H1 (cell line): ENCODE data around the gene TLCD5. TPM values are rescaled to one million over a fixed set of nuclear protein-coding genes. Genes with fewer than 3 reads are reported as not detected.
A peak's percentile ranks its signal among the peaks of the same experiment; 100 is the strongest.

Experiments used
- CBX5 ChIP-seq: fragments of 300-800, 300-1000 bp; sonication (generic); IDR thresholded peaks from 2 replicates; pipeline ENCODE4 v1.7.1; 2016; ENCODE audit warnings: antibody characterized with exemption, low read length, low read depth
- E2F6 ChIP-seq: IDR thresholded peaks from 2 replicates; pipeline ENCODE4 v1.6.1; 2012; ENCODE audit warnings: inconsistent platforms
- EGR1 ChIP-seq: IDR thresholded peaks from 2 replicates; pipeline ENCODE4 v1.6.1; 2011; ENCODE audit warnings: low read depth, low read length, borderline replicate concordance
- GTF2F1 ChIP-seq: IDR thresholded peaks from 2 replicates; pipeline ENCODE4 v1.6.1; 2012; ENCODE audit warnings: low read depth, low read length, improper control_type of control experiment, borderline replicate concordance
- HDAC6 ChIP-seq: IDR thresholded peaks from one replicate; pipeline ENCODE4 v1.7.1; 2012; ENCODE audit warnings: low read depth, mild to moderate bottlenecking, inconsistent platforms, low read length, moderate library complexity
- KDM4A ChIP-seq: IDR thresholded peaks from one replicate; pipeline ENCODE4 v1.7.1; 2012; ENCODE audit warnings: low read depth, mild to moderate bottlenecking, moderate library complexity, low read length, inconsistent platforms; ENCODE audit not compliant: severe bottlenecking
- KDM5A ChIP-seq: fragments of 200-600 bp; IDR thresholded peaks from 2 replicates; pipeline ENCODE4 v1.7.1; 2012; ENCODE audit warnings: mild to moderate bottlenecking, low read length, inconsistent platforms, mixed read lengths
- MAFK ChIP-seq: IDR thresholded peaks from 2 replicates; pipeline ENCODE4 v1.6.1; 2012; ENCODE audit warnings: low read depth, mild to moderate bottlenecking, improper control_type of control experiment, low read length
- PHF8 ChIP-seq: fragments of 200-600 bp; sonication (generic); conservative IDR thresholded peaks from 2 replicates; pipeline ENCODE4 v1.7.1; 2012; ENCODE audit warnings: low read depth, mild to moderate bottlenecking, inconsistent platforms, low read length, moderate library complexity
- POLR2AphosphoS5 ChIP-seq: IDR thresholded peaks from 2 replicates; pipeline ENCODE4 v1.6.1; 2011; ENCODE audit warnings: low read depth, low read length
- RAD21 ChIP-seq, 2 experiments: IDR thresholded peaks in 1 of 2; conservative IDR thresholded peaks in 1 of 2; 2 replicates each; pipeline ENCODE4 v1.6.1; 2011; ENCODE audit warnings: low read depth in 2 of 2, low read length in 2 of 2, improper control_type of control experiment in 1 of 2, inconsistent platforms in 1 of 2, mild to moderate bottlenecking in 1 of 2, moderate library complexity in 1 of 2
- RBBP5 ChIP-seq: IDR thresholded peaks from 2 replicates; pipeline ENCODE4 v1.7.1; 2012; ENCODE audit warnings: low read depth, mild to moderate bottlenecking, inconsistent platforms, low read length, moderate library complexity, borderline replicate concordance
- RNF2 ChIP-seq: fragments of 200-900, 300-1000 bp; sonication (generic); IDR thresholded peaks from 2 replicates; pipeline ENCODE4 v1.7.1; 2016; ENCODE audit warnings: borderline replicate concordance, low read depth, mild to moderate bottlenecking, antibody characterized with exemption, low read length; ENCODE audit not compliant: poor library complexity, severe bottlenecking; ENCODE audit errors: missing control alignments
- SIN3A ChIP-seq, 2 experiments: IDR thresholded peaks in 1 of 2; conservative IDR thresholded peaks in 1 of 2; 2 replicates each; pipeline ENCODE4 v1.6.1; 2011 to 2012; ENCODE audit warnings: low read length in 2 of 2, improper control_type of control experiment in 1 of 2, low read depth in 1 of 2, mild to moderate bottlenecking in 1 of 2
- SIX5 ChIP-seq: IDR thresholded peaks from 2 replicates; pipeline ENCODE4 v1.6.1; 2011; ENCODE audit warnings: mild to moderate bottlenecking, low read depth, low read length
- SP1 ChIP-seq: IDR thresholded peaks from 2 replicates; pipeline ENCODE4 v1.6.1; 2011; ENCODE audit warnings: low read depth, low read length
- TAF1 ChIP-seq: IDR thresholded peaks from 2 replicates; pipeline ENCODE4 v1.6.1; 2011; ENCODE audit warnings: mild to moderate bottlenecking, low read depth, low read length
- TCF12 ChIP-seq: IDR thresholded peaks from 2 replicates; pipeline ENCODE4 v1.6.1; 2011; ENCODE audit warnings: low read depth, mild to moderate bottlenecking, low read length
- USF2 ChIP-seq: IDR thresholded peaks from 2 replicates; pipeline ENCODE4 v1.6.1; 2011; ENCODE audit warnings: low read length, improper control_type of control experiment
- ZNF274 ChIP-seq: IDR thresholded peaks from 2 replicates; pipeline ENCODE4 v1.7.0; 2012; ENCODE audit warnings: low read length, borderline replicate concordance; ENCODE audit errors: extremely low read depth
- polyA plus RNA-seq, 7 experiments: library from polyadenylated mRNA; depleted of rRNA in 3 of 7; stranded (reverse) in 5 of 7; unstranded in 2 of 7; fragments of >200 nt in 5 of 7; fragments of 200-250 nt in 2 of 7; gene quantifications; 1 replicate in 5 of 7; 2 replicates in 1 of 7; 4 replicates in 1 of 7; pipeline versions ENCODE4 v1.2.1 to v1.2.3, GENCODE V29; 2011 to 2013; ENCODE audit warnings: missing spikeins in 2 of 7, mixed read lengths in 2 of 7
- total RNA-seq: library from RNA; stranded (reverse); fragmentation: NEBNext Ultra II Directional; extraction: Animal tissue kit (Norgen Biotek cat#: 25700); gene quantifications from 2 replicates; pipeline ENCODE4 v1.2.1, GENCODE V29; 2021

The TLCD5 gene
- total and polyA plus RNA-seq, 2 of the 8 experiments (the other 6 are each of a cell fraction or from before 2014, with no cell fraction given): 9.5 to 10.1 TPM

- no peak for TF ChIP-seq GTF2F1
- TF ChIP-seq KDM5A: no peak
- TF ChIP-seq ZNF274: no peak
- TF ChIP-seq E2F6: peak; percentile 35; the same call in 1 of the 2 replicates
- TF ChIP-seq TAF1: peak; percentile 80
- peak in 1 of 2 experiments; percentile 22; a peak in 1 of 4 replicates for TF ChIP-seq RAD21 (IDR thresholded peaks at IDR 0.05 in 1 of 2, conservative IDR thresholded peaks at IDR 0.05 in 1 of 2; ENCODE audit: low read depth in 2 of 2, low read length in 2 of 2)
- TF ChIP-seq HDAC6: no peak
- TF ChIP-seq TCF12: 0 out of 2 replicates have a peak, but pooled peaks have one; percentile 21
- no peak; the same call in 1 of the 2 replicates for TF ChIP-seq SP1
- no peak for TF ChIP-seq CBX5
- no peak for TF ChIP-seq RNF2
- no peak for TF ChIP-seq EGR1
- peak; percentile 30; the same call in 1 of the 2 replicates for TF ChIP-seq POLR2AphosphoS5
- TF ChIP-seq SIN3A (conservative IDR thresholded peaks at IDR 0.05 in 1 of 2, IDR thresholded peaks at IDR 0.05 in 1 of 2; ENCODE audit: low read depth in 1 of 2, low read length in 2 of 2): 0 out of 4 replicates have a peak, but pooled peaks of 1 of the 2 experiments have one; percentile 22
- no peak for TF ChIP-seq USF2
- peak; percentile 86 for TF ChIP-seq KDM4A
- peak; percentile 36; the same call in 1 of the 2 replicates for TF ChIP-seq RBBP5
- no peak for TF ChIP-seq MAFK
- TF ChIP-seq PHF8: peak; percentile 84
- TF ChIP-seq SIX5: no peak
Measured at GRCh38 chr11:120324932-120325810, at the start of gene TLCD5 (continued).
